ENCODE measurements around the gene HIP1R.

DNA sequence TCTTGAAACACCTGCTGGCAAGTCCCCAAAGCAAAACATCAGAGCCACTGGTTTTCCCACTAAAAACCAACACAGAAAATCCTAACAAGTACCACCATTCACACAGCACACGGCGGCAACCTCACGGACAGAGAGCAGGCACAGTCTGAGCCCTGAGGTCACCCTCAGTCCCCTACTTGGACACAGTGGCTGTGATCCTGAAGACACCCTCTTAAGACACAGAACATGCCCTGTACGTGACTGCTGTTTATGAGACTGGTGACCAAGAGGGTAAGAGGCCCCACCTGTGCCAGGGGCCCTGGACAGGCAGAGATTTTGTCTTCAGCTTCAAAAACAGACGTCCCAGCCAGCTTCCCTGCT is 29.6 kb downstream of the HIP1R start:
- no peak for TF ChIP-seq POLR2A (IDR thresholded peaks at IDR 0.05)
- TF ChIP-seq, protein P1, sequence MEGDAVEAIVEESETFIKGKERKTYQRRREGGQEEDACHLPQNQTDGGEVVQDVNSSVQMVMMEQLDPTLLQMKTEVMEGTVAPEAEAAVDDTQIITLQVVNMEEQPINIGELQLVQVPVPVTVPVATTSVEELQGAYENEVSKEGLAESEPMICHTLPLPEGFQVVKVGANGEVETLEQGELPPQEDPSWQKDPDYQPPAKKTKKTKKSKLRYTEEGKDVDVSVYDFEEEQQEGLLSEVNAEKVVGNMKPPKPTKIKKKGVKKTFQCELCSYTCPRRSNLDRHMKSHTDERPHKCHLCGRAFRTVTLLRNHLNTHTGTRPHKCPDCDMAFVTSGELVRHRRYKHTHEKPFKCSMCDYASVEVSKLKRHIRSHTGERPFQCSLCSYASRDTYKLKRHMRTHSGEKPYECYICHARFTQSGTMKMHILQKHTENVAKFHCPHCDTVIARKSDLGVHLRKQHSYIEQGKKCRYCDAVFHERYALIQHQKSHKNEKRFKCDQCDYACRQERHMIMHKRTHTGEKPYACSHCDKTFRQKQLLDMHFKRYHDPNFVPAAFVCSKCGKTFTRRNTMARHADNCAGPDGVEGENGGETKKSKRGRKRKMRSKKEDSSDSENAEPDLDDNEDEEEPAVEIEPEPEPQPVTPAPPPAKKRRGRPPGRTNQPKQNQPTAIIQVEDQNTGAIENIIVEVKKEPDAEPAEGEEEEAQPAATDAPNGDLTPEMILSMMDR (IDR thresholded peaks at IDR 0.05): no peak

Data from esophagus squamous epithelium (tissue), 4 donors.